Vagina (tissue), 2 donors: ENCODE results near the gene CCL14.

ENCODE experiments used
- CTCF ChIP-seq, 3 experiments: fragments of 450-650 bp in 2 of 3; fragments of 200-600 bp in 1 of 3; sonication (generic) in 1 of 3; IDR thresholded peaks; one replicate each; pipeline ENCODE4 v1.5.1; 2017 to 2019; ENCODE audit warnings: antibody characterized with exemption in 3 of 3, mild to moderate bottlenecking in 2 of 3, moderate library complexity in 2 of 3
- POLR2A ChIP-seq, 2 donors: fragments of 450-650 bp; IDR thresholded peaks; one replicate each; pipeline ENCODE4 v1.6.1; 2017; ENCODE audit warnings: antibody characterized with exemption in 2 of 2, mild to moderate bottlenecking in 2 of 2, moderate library complexity in 2 of 2
- POLR2AphosphoS5 ChIP-seq, 2 donors: sonication (generic); formaldehyde crosslinking; IDR thresholded peaks; one replicate each; pipeline ENCODE4 v1.9.0; 2017; ENCODE audit warnings: antibody characterized with exemption in 2 of 2, mild to moderate bottlenecking in 2 of 2, low read depth in 1 of 2; ENCODE audit not compliant: insufficient read depth in 1 of 2

- no peak for TF ChIP-seq CTCF (IDR thresholded peaks at IDR 0.05)
- TF ChIP-seq POLR2AphosphoS5 (IDR thresholded peaks at IDR 0.05; ENCODE audit: insufficient read depth in 1 of 2, low read depth in 1 of 2), result no peak
- no peak for TF ChIP-seq POLR2A (IDR thresholded peaks at IDR 0.05)
Observed at GRCh38 chr17:35934760-35935159, 51.8 kb downstream of the CCL14 start.
